ENCODE data around the gene CD226.

CD226 gene

GRCh38 chr18:69878213-69878933 is 69.3 kb downstream of the CD226 start:
- no peaks in the 10 kb centered on the region for H3K79me2 ChIP-seq (ENCODE audit: insufficient read depth, low read depth)
- H3K4me3 ChIP-seq (IDR thresholded peaks at IDR 0.05; ENCODE audit: insufficient read depth, low read depth, low read length), result no peak overlapping the region
- no peaks in the 10 kb centered on the region for H3K36me3 ChIP-seq (ENCODE audit: insufficient read depth)
- H2AFZ ChIP-seq (ENCODE audit: low read depth), result no peak overlapping the region
- no peak overlapping the region for H3K27ac ChIP-seq
- no peaks in the 10 kb centered on the region for H3K27me3 ChIP-seq (ENCODE audit: insufficient read depth, low read depth)
- no peaks in the 10 kb centered on the region for H3K4me1 ChIP-seq (ENCODE audit: low read depth, poor library complexity, severe bottlenecking)
- H4K20me1 ChIP-seq (ENCODE audit: insufficient read depth), result no peaks in the 10 kb centered on the region
- no peak overlapping the region for H3K4me2 ChIP-seq
- no peak for TF ChIP-seq CTCF (conservative IDR thresholded peaks at IDR 0.05; ENCODE audit: low read depth, low read length)
- no peak overlapping the region for H3K9ac ChIP-seq

- no peaks in the 10 kb centered on the region for H3K27me3 ChIP-seq (ENCODE audit: insufficient read depth, low read depth)
- no peaks in the 10 kb centered on the region for H3K36me3 ChIP-seq (ENCODE audit: insufficient read depth)
- no peak overlapping the region for H3K27ac ChIP-seq
- no peak overlapping the region for H3K9ac ChIP-seq
- no peak overlapping the region for H3K4me2 ChIP-seq
- H4K20me1 ChIP-seq (ENCODE audit: insufficient read depth), result no peaks in the 10 kb centered on the region
- no peak overlapping the region for H2AFZ ChIP-seq (ENCODE audit: low read depth)
- H3K79me2 ChIP-seq (ENCODE audit: insufficient read depth, low read depth), result no peaks in the 10 kb centered on the region
- no peak for TF ChIP-seq CTCF (conservative IDR thresholded peaks at IDR 0.05; ENCODE audit: low read depth, low read length)
- no peaks in the 10 kb centered on the region for H3K4me1 ChIP-seq (ENCODE audit: low read depth, poor library complexity, severe bottlenecking)
- no peak overlapping the region for H3K4me3 ChIP-seq (IDR thresholded peaks at IDR 0.05; ENCODE audit: insufficient read depth, low read depth, low read length)
Measured at GRCh38 chr18:69876490-69876889, 71.2 kb downstream of the CD226 start.

GRCh38 chr18:69874058-69874457 is 73.6 kb downstream of the CD226 start:
- H3K4me1 ChIP-seq (ENCODE audit: low read depth, poor library complexity, severe bottlenecking), result no peaks in the 10 kb centered on the region
- H3K36me3 ChIP-seq (ENCODE audit: insufficient read depth), result no peaks in the 10 kb centered on the region
- no peak overlapping the region for H3K4me2 ChIP-seq
- H3K27me3 ChIP-seq (ENCODE audit: insufficient read depth, low read depth), result no peaks in the 10 kb centered on the region
- no peaks in the 10 kb centered on the region for H4K20me1 ChIP-seq (ENCODE audit: insufficient read depth)
- no peak overlapping the region for H3K27ac ChIP-seq
- no peak for TF ChIP-seq CTCF (conservative IDR thresholded peaks at IDR 0.05; ENCODE audit: low read depth, low read length)
- H3K79me2 ChIP-seq (ENCODE audit: insufficient read depth, low read depth), result no peaks in the 10 kb centered on the region
- H2AFZ ChIP-seq (ENCODE audit: low read depth), result no peak overlapping the region
- no peak overlapping the region for H3K4me3 ChIP-seq (IDR thresholded peaks at IDR 0.05; ENCODE audit: insufficient read depth, low read depth, low read length)
- no peak overlapping the region for H3K9ac ChIP-seq

- Histone ChIP-seq H3K4me1 (ENCODE audit: low read depth, poor library complexity, severe bottlenecking) (no peaks in the 10 kb centered on the region), H3K9ac (no peak overlapping the region), H4K20me1 (ENCODE audit: insufficient read depth) (no peaks in the 10 kb centered on the region), H3K27me3 (ENCODE audit: insufficient read depth, low read depth) (no peaks in the 10 kb centered on the region), H3K36me3 (ENCODE audit: insufficient read depth) (no peaks in the 10 kb centered on the region), H3K4me3 (IDR thresholded peaks at IDR 0.05; ENCODE audit: insufficient read depth, low read depth, low read length) (no peak overlapping the region), H3K4me2 (no peak overlapping the region), H3K27ac (no peak overlapping the region), H3K79me2 (ENCODE audit: insufficient read depth, low read depth) (no peaks in the 10 kb centered on the region), H2AFZ (ENCODE audit: low read depth) (no peak overlapping the region)
- no peak for TF ChIP-seq CTCF (conservative IDR thresholded peaks at IDR 0.05; ENCODE audit: low read depth, low read length)
Measured at GRCh38 chr18:69872661-69873060, 75.0 kb downstream of the CD226 start.

Measured in KMS-11 (cell line).